GM12801 (cell line): ENCODE measurements around the gene FBXO17.

ENCODE experiments used
- CTCF ChIP-seq: IDR thresholded peaks from one replicate; pipeline ENCODE4 v1.5.1; 2011; ENCODE audit warnings: control low read depth; ENCODE audit not compliant: insufficient read length; ENCODE audit errors: extremely low read depth

The FBXO17 gene

GRCh38 chr19:38907227-38907626 is 68.3 kb downstream of the FBXO17 start:
- TF ChIP-seq CTCF: no peak

- no peak for TF ChIP-seq CTCF
Observed at GRCh38 chr19:38905620-38906019, 69.9 kb downstream of the FBXO17 start.

GRCh38 chr19:38904581-38905539 is 70.7 kb downstream of the FBXO17 start:
- no peak for TF ChIP-seq CTCF

GRCh38 chr19:38901683-38902082 is 73.9 kb downstream of the FBXO17 start:
- TF ChIP-seq CTCF: no peak

GRCh38 chr19:38900743-38901190 is 74.8 kb downstream of the FBXO17 start:
- no peak for TF ChIP-seq CTCF

- TF ChIP-seq CTCF: no peak
Observed at GRCh38 chr19:38900202-38900629, 75.3 kb downstream of the FBXO17 start.

GRCh38 chr19:38899447-38900201 is 75.9 kb downstream of the FBXO17 start, which contains the start of the genes NFKBIB and SIRT2:
NFKBIB (plus strand) TSS chr19:38899969; CDS start chr19:38900033, 64 bp downstream.
SIRT2 (minus strand) TSS chr19:38899618; CDS start chr19:38899521, 97 bp downstream.
- TF ChIP-seq CTCF: no peak
